ENCODE data around the gene CHRNE.

DNA sequence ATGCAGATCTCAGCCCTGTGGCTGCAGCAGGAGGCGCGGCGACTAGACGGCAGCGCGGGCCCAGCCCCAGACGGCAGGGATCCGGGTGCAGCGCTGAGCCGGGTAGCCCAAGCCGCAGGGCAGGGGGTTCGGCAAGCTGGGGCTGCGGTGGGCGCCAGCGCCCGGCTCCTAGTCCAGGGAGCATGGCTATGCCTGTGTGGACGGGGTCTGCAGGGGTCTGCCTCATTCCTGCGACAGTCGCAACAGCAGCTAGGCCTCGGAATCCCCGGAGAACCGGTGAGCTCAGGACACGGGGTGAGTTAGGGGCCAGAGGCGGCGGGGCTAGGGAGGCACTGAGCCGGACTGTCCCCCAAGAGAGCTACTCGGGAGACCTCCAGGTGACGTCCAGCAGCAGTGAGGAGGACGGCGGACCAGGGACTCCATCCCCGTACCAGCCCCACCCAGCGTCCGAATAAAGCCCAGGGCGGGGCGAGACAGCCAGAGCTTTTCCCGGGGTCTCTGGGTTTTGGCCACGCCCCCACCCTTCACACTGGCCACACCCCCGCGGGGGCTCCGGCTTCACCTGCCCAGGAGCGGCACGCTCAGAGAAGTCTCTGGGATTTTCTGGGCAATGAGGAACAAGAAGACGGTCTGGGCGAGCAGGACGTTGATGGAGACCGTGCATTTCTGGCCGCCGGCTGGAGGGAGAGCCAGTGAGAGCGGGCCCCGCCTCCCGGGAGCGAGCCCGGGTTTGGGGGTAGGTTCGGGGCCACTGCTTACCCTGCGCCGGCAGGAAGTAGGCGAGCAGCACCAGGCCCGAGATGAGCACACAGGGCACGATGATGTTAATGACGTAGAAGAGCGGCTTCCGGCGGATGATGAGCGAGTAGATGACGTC, 2.4 kb downstream of the CHRNE start:
- TF ChIP-seq, protein P1, sequence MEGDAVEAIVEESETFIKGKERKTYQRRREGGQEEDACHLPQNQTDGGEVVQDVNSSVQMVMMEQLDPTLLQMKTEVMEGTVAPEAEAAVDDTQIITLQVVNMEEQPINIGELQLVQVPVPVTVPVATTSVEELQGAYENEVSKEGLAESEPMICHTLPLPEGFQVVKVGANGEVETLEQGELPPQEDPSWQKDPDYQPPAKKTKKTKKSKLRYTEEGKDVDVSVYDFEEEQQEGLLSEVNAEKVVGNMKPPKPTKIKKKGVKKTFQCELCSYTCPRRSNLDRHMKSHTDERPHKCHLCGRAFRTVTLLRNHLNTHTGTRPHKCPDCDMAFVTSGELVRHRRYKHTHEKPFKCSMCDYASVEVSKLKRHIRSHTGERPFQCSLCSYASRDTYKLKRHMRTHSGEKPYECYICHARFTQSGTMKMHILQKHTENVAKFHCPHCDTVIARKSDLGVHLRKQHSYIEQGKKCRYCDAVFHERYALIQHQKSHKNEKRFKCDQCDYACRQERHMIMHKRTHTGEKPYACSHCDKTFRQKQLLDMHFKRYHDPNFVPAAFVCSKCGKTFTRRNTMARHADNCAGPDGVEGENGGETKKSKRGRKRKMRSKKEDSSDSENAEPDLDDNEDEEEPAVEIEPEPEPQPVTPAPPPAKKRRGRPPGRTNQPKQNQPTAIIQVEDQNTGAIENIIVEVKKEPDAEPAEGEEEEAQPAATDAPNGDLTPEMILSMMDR (IDR thresholded peaks at IDR 0.05) = no peak
- TF ChIP-seq POLR2A (IDR thresholded peaks at IDR 0.05) = no peak
